Mucosa of descending colon (tissue), 3 donors: Measurements from ENCODE around the gene PCBD1. TPM values are rescaled to one million over a fixed set of nuclear protein-coding genes. Genes with fewer than 3 reads are reported as not detected.
A peak's percentile ranks its signal among the peaks of the same experiment; 100 is the strongest.

Experiments
- ATAC-seq: fragments of 200-7000 bp; cut with Tn5 transposase; one replicate; pipeline ENCODE4 v1.9.1; 2020; ENCODE audit warnings: mild to moderate bottlenecking, moderate library complexity
- DNase-seq, 3 donors: peaks; one replicate each; pipeline ENCODE4 v3.0.0-alpha.2; 2020
- H3K36me3 ChIP-seq: fragments of 200-600 bp; one replicate; pipeline ENCODE4 v1.8.0; 2021; ENCODE audit warnings: low read depth, mild to moderate bottlenecking
- H3K4me1 ChIP-seq: fragments of 200-600 bp; one replicate; pipeline ENCODE4 v1.8.0; 2021; ENCODE audit warnings: low read depth, mild to moderate bottlenecking
- H3K4me3 ChIP-seq: fragments of 200-600 bp; one replicate; pipeline ENCODE4 v1.8.0; 2021; ENCODE audit warnings: mild to moderate bottlenecking
- H3K9me3 ChIP-seq: fragments of 200-600 bp; one replicate; pipeline ENCODE4 v1.8.0; 2021; ENCODE audit warnings: mild to moderate bottlenecking
- CTCF ChIP-seq: fragments of 200-600 bp; IDR thresholded peaks from one replicate; pipeline ENCODE4 v1.8.0; 2022; ENCODE audit warnings: antibody characterized with exemption, mild to moderate bottlenecking
- intact Hi-C, 2 donors: fragments of 100-400 bp; cut with DNase I in 1 of 2; cut with micrococcal nuclease in 1 of 2; formaldehyde crosslinking; loops; one replicate each; pipeline versions ENCODE4 v1.11.0 to v1.11.1; 2022; cut with DNase I, micrococcal nuclease
- total RNA-seq, 3 donors: library from RNA; stranded (reverse); fragmentation: NEBNext Ultra II Directional in 2 of 3; extraction: Animal tissue kit (Norgen Biotek cat#: 25700) in 2 of 3; gene quantifications; one replicate each; pipeline versions ENCODE4 v1.2.1 to v1.2.4, GENCODE V29; 2021 to 2023
- donor health status: DM: no; HTN: no; CAD: no; lungs with moderate emphysema.
- donor health status: DM: no; HTN: no; CAD: no.
- donor health status: DM: no; HTN: yes; CAD: no.

PCBD1 gene
- total RNA-seq, 3 donors from 2014 or later = 81.4 to 86.8 (median 86.7) TPM

GRCh38 chr10:70856454-70856853, 31.9 kb downstream of the PCBD1 start:
- no peak for TF ChIP-seq CTCF
- no peaks in the 10 kb centered on the region for H3K9me3 ChIP-seq
- no peak for ATAC-seq
- intact Hi-C loops = no loop called here
- DNase-seq = no peak
- no peak overlapping the region for H3K4me3 ChIP-seq
- H3K4me1 ChIP-seq = peaks cover 15% of the 10 kb centered on the region
- no peaks in the 10 kb centered on the region for H3K36me3 ChIP-seq

- no peak overlapping the region for H3K4me3 ChIP-seq
- H3K9me3 ChIP-seq = no peaks in the 10 kb centered on the region
- DNase-seq = no peak
- TF ChIP-seq CTCF = no peak
- no peak for ATAC-seq
- intact Hi-C loops = no loop called here
- H3K36me3 ChIP-seq = no peaks in the 10 kb centered on the region
- peaks cover 15% of the 10 kb centered on the region for H3K4me1 ChIP-seq
Measured at GRCh38 chr10:70853457-70853856, 34.9 kb downstream of the PCBD1 start.

GRCh38 chr10:70853038-70853437, 35.3 kb downstream of the PCBD1 start:
- no peaks in the 10 kb centered on the region for H3K9me3 ChIP-seq
- H3K36me3 ChIP-seq = no peaks in the 10 kb centered on the region
- intact Hi-C loops = no loop called here
- ATAC-seq = no peak
- H3K4me3 ChIP-seq = no peak overlapping the region
- H3K4me1 ChIP-seq = peaks cover 15% of the 10 kb centered on the region
- TF ChIP-seq CTCF = no peak
- DNase-seq = no peak

GRCh38 chr10:70851597-70852475, 36.5 kb downstream of the PCBD1 start:
- DNase-seq (no peak), ATAC-seq (peak; percentile 85)
- Histone ChIP-seq H3K4me3 (no peak overlapping the region), H3K9me3 (no peaks in the 10 kb centered on the region), H3K36me3 (no peaks in the 10 kb centered on the region), H3K4me1 (peaks cover 19% of the 10 kb centered on the region)
- no peak for TF ChIP-seq CTCF
- intact Hi-C loops = no loop called here

GRCh38 chr10:70850097-70850496, 38.3 kb downstream of the PCBD1 start:
- Histone ChIP-seq H3K4me1 (peaks cover 31% of the 10 kb centered on the region), H3K36me3 (no peaks in the 10 kb centered on the region)
- intact Hi-C loops = no loop called here

More at GRCh38 chr10:70850097-70850496, 38.3 kb downstream of the PCBD1 start:
- DNase-seq (no peak), ATAC-seq (no peak)
- TF ChIP-seq CTCF = no peak
- Histone ChIP-seq H3K9me3 (no peaks in the 10 kb centered on the region), H3K4me3 (no peak overlapping the region)
